Measurements from ENCODE around the gene ADM2. TPM values are rescaled to one million over a fixed set of nuclear protein-coding genes. Genes with fewer than 3 reads are reported as not detected.

The ADM2 gene
- total RNA-seq, 1 experiment from 2014 or later = 10.9 TPM

DNA sequence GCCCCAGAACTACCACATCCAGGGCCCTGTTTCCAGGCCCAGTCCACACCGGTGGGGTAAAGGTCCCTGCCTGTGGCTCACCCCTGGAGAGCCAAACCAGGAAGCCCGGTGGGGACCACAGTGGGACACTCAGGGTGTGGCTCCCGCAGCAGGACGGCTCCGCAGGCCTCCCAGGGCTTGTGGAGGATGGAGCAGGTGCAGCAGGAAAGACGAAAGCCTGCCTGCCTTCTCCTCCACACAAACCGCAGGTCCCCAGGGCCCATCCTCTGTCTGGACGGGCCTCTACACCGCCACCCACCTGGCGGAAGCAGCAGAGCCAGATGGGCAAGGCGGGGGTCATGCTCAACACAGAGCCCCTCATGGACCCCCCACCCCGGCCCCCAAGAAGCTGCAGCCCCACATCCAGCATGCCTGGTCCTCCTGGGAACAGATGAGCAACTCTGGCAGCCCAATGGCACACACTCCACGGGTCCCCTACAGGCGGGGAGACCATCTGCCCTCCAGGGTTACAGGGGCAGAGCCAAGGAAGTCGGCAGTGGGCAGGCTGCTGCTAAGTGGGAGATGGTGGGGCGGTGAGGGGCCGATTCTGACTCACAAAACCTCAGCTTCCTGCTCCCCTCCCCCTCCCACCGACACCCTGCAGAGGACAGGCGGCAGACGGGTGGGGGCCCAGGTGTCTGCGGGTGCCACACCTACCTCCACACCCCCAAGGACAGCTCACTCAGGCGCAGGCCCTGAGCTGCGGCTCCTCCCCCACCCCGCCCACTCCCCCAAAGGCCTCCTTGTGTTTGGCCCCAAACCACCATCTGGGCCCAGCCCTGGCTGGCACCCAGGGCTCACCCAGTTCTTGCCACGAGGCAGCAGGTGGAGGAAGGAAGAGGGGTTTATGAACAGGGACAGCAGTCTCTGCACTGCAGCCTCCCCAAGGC lies 11.7 kb upstream of the ADM2 start (continued):
- TF ChIP-seq, protein P1, sequence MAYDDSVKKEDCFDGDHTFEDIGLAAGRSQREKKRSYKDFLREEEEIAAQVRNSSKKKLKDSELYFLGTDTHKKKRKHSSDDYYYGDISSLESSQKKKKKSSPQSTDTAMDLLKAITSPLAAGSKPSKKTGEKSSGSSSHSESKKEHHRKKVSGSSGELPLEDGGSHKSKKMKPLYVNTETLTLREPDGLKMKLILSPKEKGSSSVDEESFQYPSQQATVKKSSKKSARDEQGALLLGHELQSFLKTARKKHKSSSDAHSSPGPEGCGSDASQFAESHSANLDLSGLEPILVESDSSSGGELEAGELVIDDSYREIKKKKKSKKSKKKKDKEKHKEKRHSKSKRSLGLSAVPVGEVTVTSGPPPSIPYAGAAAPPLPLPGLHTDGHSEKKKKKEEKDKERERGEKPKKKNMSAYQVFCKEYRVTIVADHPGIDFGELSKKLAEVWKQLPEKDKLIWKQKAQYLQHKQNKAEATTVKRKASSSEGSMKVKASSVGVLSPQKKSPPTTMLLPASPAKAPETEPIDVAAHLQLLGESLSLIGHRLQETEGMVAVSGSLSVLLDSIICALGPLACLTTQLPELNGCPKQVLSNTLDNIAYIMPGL (CRISPR knock-in tag; IDR thresholded peaks at IDR 0.05) = no peak
- no peak for TF ChIP-seq CBFB (CRISPR knock-in tag; IDR thresholded peaks at IDR 0.05; ENCODE audit: low read depth)
- no peak for TF ChIP-seq JUN (CRISPR knock-in tag; IDR thresholded peaks at IDR 0.05)
- TF ChIP-seq, protein P2, sequence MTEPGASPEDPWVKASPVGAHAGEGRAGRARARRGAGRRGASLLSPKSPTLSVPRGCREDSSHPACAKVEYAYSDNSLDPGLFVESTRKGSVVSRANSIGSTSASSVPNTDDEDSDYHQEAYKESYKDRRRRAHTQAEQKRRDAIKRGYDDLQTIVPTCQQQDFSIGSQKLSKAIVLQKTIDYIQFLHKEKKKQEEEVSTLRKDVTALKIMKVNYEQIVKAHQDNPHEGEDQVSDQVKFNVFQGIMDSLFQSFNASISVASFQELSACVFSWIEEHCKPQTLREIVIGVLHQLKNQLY (CRISPR knock-in tag; IDR thresholded peaks at IDR 0.05) = no peak
- TF ChIP-seq, protein P3, sequence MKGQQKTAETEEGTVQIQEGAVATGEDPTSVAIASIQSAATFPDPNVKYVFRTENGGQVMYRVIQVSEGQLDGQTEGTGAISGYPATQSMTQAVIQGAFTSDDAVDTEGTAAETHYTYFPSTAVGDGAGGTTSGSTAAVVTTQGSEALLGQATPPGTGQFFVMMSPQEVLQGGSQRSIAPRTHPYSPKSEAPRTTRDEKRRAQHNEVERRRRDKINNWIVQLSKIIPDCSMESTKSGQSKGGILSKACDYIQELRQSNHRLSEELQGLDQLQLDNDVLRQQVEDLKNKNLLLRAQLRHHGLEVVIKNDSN (CRISPR knock-in tag; IDR thresholded peaks at IDR 0.05) = no peak
- TF ChIP-seq ZNF423 (CRISPR knock-in tag; IDR thresholded peaks at IDR 0.05) = no peak
- TF ChIP-seq, protein P4, sequence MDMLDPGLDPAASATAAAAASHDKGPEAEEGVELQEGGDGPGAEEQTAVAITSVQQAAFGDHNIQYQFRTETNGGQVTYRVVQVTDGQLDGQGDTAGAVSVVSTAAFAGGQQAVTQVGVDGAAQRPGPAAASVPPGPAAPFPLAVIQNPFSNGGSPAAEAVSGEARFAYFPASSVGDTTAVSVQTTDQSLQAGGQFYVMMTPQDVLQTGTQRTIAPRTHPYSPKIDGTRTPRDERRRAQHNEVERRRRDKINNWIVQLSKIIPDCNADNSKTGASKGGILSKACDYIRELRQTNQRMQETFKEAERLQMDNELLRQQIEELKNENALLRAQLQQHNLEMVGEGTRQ (CRISPR knock-in tag; IDR thresholded peaks at IDR 0.05) = no peak
- TF ChIP-seq, protein P5, sequence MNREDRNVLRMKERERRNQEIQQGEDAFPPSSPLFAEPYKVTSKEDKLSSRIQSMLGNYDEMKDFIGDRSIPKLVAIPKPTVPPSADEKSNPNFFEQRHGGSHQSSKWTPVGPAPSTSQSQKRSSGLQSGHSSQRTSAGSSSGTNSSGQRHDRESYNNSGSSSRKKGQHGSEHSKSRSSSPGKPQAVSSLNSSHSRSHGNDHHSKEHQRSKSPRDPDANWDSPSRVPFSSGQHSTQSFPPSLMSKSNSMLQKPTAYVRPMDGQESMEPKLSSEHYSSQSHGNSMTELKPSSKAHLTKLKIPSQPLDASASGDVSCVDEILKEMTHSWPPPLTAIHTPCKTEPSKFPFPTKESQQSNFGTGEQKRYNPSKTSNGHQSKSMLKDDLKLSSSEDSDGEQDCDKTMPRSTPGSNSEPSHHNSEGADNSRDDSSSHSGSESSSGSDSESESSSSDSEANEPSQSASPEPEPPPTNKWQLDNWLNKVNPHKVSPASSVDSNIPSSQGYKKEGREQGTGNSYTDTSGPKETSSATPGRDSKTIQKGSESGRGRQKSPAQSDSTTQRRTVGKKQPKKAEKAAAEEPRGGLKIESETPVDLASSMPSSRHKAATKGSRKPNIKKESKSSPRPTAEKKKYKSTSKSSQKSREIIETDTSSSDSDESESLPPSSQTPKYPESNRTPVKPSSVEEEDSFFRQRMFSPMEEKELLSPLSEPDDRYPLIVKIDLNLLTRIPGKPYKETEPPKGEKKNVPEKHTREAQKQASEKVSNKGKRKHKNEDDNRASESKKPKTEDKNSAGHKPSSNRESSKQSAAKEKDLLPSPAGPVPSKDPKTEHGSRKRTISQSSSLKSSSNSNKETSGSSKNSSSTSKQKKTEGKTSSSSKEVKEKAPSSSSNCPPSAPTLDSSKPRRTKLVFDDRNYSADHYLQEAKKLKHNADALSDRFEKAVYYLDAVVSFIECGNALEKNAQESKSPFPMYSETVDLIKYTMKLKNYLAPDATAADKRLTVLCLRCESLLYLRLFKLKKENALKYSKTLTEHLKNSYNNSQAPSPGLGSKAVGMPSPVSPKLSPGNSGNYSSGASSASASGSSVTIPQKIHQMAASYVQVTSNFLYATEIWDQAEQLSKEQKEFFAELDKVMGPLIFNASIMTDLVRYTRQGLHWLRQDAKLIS (CRISPR knock-in tag; IDR thresholded peaks at IDR 0.05; ENCODE audit: borderline replicate concordance) = no peak

DNA sequence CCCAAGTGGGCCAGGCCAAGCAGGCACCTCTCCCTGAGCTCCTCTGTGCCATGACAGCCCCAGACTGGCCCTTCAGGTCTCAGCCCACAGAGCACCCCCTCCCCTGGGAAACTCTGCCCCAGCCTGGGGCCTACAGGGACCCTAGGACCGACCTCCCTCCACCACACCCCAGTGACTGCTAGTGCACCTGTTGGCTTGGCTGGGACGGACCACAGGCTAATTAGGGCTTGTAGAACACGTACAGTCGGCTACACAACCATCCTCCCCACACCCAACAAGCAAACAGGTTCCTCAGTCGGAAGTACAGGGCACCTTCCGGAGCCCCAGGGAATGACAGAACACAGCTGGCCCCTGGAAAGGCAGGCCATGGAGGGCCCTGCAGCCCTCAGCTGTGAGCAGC lies 10.9 kb upstream of the ADM2 start:
- Mint-ChIP-seq H3K9me3 (no peaks in the 10 kb centered on the region), H3K27ac (no peak overlapping the region; the same call in 1 of the 2 replicates), H3K36me3 (peaks cover 9% of the 10 kb centered on the region), H3K4me3 (no peak overlapping the region), H3K27me3 (ENCODE audit: low read depth) (peaks cover 2% of the 10 kb centered on the region), H3K4me1 (peaks cover 27% of the 10 kb centered on the region)
- POLR2A ChIA-PET = no interaction called here
- DNase-seq (ENCODE audit: low spot score) (no peak), ATAC-seq (no peak)
- CTCF ChIA-PET = interaction anchor here (1.3 to 2.1 kb wide), 5 partner anchors 20 to 92 kb away, joined by 3 to 12 read pairs (median 6); partner anchors contain the start of genes SCO2 and SYCE3
- TF ChIP-seq, protein P6, sequence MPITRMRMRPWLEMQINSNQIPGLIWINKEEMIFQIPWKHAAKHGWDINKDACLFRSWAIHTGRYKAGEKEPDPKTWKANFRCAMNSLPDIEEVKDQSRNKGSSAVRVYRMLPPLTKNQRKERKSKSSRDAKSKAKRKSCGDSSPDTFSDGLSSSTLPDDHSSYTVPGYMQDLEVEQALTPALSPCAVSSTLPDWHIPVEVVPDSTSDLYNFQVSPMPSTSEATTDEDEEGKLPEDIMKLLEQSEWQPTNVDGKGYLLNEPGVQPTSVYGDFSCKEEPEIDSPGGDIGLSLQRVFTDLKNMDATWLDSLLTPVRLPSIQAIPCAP (CRISPR knock-in tag; IDR thresholded peaks at IDR 0.05) = no peak
- TF ChIP-seq, protein P2 (CRISPR knock-in tag; IDR thresholded peaks at IDR 0.05) = no peak
- no peak for TF ChIP-seq KAT7 (CRISPR knock-in tag; IDR thresholded peaks at IDR 0.05; ENCODE audit: borderline replicate concordance)
- TF ChIP-seq, protein P7, sequence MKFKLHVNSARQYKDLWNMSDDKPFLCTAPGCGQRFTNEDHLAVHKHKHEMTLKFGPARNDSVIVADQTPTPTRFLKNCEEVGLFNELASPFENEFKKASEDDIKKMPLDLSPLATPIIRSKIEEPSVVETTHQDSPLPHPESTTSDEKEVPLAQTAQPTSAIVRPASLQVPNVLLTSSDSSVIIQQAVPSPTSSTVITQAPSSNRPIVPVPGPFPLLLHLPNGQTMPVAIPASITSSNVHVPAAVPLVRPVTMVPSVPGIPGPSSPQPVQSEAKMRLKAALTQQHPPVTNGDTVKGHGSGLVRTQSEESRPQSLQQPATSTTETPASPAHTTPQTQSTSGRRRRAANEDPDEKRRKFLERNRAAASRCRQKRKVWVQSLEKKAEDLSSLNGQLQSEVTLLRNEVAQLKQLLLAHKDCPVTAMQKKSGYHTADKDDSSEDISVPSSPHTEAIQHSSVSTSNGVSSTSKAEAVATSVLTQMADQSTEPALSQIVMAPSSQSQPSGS (CRISPR knock-in tag; IDR thresholded peaks at IDR 0.05; ENCODE audit: borderline replicate concordance, low read depth) = no peak
- TF ChIP-seq, protein P8, sequence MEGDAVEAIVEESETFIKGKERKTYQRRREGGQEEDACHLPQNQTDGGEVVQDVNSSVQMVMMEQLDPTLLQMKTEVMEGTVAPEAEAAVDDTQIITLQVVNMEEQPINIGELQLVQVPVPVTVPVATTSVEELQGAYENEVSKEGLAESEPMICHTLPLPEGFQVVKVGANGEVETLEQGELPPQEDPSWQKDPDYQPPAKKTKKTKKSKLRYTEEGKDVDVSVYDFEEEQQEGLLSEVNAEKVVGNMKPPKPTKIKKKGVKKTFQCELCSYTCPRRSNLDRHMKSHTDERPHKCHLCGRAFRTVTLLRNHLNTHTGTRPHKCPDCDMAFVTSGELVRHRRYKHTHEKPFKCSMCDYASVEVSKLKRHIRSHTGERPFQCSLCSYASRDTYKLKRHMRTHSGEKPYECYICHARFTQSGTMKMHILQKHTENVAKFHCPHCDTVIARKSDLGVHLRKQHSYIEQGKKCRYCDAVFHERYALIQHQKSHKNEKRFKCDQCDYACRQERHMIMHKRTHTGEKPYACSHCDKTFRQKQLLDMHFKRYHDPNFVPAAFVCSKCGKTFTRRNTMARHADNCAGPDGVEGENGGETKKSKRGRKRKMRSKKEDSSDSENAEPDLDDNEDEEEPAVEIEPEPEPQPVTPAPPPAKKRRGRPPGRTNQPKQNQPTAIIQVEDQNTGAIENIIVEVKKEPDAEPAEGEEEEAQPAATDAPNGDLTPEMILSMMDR (IDR thresholded peaks at IDR 0.05) = no peak
- TF ChIP-seq, protein P9, sequence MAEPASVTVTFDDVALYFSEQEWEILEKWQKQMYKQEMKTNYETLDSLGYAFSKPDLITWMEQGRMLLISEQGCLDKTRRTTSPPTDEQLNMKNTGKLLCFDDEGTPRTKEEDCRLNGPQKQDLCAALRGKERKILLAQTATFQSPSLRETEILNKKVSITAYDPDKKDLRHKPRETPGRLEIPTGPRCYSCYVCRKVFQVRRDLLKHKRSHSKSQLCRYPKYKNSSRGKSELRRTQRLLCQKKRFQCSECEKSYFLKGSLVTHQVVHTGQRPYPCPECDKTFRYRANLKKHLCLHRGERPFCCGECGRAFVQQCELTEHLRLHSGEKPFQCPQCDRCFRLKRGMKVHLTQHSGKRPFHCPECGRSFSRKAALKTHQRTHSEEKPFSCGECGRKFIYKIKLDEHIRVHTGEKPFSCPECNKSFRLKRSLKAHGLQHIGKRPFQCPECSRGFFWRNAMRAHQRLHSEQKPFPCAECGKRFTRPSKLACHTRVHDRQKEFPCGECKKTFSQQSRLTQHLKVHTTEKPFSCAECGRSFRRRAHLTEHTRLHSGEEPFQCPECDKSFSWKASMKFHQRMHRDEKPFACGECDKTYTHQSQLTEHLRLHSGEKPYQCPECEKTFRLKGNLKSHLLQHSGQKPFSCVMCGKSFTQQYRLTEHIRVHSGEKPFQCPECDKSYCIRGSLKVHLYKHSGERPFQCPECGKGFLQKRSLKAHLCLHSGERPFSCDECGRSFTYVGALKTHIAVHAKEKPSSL (CRISPR knock-in tag; conservative IDR thresholded peaks at IDR 0.05) = no peak
- TF ChIP-seq, protein P10, sequence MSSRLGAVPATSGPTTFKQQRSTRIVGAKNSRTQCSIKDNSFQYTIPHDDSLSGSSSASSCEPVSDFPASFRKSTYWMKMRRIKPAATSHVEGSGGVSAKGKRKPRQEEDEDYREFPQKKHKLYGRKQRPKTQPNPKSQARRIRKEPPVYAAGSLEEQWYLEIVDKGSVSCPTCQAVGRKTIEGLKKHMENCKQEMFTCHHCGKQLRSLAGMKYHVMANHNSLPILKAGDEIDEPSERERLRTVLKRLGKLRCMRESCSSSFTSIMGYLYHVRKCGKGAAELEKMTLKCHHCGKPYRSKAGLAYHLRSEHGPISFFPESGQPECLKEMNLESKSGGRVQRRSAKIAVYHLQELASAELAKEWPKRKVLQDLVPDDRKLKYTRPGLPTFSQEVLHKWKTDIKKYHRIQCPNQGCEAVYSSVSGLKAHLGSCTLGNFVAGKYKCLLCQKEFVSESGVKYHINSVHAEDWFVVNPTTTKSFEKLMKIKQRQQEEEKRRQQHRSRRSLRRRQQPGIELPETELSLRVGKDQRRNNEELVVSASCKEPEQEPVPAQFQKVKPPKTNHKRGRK (CRISPR knock-in tag; IDR thresholded peaks at IDR 0.05; ENCODE audit: borderline replicate concordance) = no peak
- TF ChIP-seq NR1H2 (CRISPR knock-in tag; IDR thresholded peaks at IDR 0.05) = no peak
- TF ChIP-seq SOX15 (CRISPR knock-in tag; IDR thresholded peaks at IDR 0.05) = no peak
